D341Med (cell line): ENCODE results near the gene HS3ST5.
A peak's percentile ranks its signal among the peaks of the same experiment; 100 is the strongest.

Experiments
- DNase-seq: peaks from one replicate; pipeline ENCODE4 v3.0.0; 2012; ENCODE audit warnings: low spot score

Gene HS3ST5

GRCh38 chr6:114342826-114343781 lies at the start of gene HS3ST5:
Gene HS3ST5, minus strand, starts transcription at chr6:114343023. Its CDS starts 280,178 bp downstream, at chr6:114062845.
- peak; percentile 88 for DNase-seq

- DNase-seq: no peak
Observed at GRCh38 chr6:114390176-114390575, 47.4 kb upstream of the HS3ST5 start.

DNA sequence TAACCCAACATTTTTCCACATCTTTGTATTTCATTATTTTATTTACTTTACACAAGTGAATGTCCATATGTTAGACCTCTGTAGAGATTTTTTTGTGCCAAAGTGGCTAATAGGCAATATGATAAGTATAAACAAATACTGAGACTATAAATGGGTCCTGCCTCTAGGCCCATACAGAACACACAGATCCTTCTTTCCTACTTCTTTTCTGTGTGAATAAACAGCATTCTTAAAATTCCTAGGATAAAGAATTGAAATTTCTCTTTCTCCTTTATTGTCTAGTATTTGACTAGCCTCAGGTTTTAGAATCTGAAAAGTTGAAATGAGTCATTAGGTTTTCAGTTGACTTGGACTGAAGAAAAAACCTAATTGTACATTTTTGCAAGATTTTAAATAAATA lies 46.3 kb upstream of the HS3ST5 start:
- no peak for DNase-seq

- no peak for DNase-seq
Observed at GRCh38 chr6:114382406-114382805, 39.6 kb upstream of the HS3ST5 start.

DNA sequence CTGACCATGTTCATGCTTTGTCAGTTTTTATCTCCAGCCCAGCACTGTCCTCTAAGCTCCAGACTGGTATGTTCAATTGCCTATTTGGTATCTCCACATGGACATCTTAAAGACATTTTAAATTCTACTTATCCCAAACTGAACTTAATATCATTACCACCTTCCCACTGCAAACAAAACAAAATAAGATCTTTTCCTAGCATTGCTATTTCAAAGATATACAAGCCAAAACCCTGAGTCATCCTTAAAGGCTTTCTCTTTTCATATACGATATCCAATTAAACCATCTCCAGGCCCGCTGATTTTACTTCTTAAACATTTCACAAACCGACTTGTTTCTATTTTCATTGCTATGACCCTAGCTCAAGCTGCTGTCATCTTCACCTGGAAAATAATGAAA lies 35.1 kb upstream of the HS3ST5 start:
- DNase-seq: no peak

DNA sequence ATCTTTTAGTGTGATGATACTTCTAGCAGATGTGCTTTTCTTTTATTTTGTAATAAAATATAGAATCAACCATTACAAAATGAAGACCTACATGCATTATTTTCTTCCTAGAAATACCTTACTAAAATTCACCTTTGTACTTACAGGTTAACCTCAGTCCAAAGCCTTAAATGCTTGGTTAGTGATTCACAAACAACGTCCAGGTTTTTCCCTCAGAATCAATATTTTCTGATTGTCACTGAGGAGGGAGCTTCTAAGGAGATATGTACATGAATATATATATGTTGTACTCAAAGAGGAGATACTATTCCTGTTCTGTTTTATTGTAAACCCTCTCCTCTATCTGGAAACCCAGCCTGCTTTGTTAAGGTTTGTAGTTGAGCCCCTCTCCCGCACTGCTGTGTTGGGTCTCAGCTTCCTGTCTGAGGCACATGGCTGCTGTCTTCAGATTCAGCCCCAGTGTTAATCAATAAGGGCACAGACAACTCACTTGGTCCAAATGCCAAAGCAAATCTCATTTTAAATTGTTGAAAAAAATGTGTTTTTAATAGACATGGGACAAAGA lies 33.9 kb upstream of the HS3ST5 start:
- DNase-seq: no peak

- DNase-seq: no peak
Observed at GRCh38 chr6:114375541-114376192, 32.8 kb upstream of the HS3ST5 start.

- DNase-seq: no peak
Observed at GRCh38 chr6:114367315-114367961, 24.6 kb upstream of the HS3ST5 start.

GRCh38 chr6:114366899-114367298 lies 24.1 kb upstream of the HS3ST5 start:
- no peak for DNase-seq

DNA sequence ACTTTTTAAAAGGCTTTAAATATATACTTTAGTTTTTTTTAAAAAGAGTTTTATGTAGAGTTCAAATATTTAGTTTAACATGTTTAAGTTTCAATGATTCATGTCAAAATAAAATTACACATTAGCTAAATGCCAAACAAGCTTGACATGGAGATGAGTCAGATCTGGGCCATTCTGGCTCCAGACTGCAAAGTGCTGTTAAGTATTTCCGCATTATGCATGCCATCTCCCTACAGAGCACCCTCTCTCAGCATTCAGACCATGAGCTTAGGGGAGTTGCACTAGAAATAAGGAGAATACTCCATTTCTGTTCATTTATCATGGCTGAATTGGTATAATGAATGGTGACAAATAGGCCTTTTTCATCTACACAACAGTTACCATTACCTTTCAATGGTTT lies 21.5 kb upstream of the HS3ST5 start:
- no peak for DNase-seq

DNA sequence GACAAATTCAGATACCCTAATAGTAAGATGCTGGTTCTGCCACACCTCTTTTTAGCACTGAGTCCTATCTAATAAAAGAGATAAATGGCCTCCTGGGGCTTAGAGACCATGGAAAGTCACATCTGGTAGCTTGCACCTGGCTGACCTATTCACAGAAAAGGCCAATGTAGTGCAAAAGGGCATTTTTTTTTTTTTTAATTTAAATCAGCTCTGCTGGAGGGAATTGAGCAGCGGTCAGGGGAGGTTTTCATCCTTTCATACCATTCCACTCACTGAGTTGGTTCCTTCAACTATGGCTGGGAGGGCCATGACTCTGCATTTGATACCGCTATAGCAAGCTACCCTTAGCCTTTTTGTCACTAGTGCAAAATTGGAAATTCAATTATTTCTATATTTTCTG lies 20.1 kb upstream of the HS3ST5 start:
- DNase-seq: no peak

GRCh38 chr6:114362396-114362795 lies 19.6 kb upstream of the HS3ST5 start:
- DNase-seq: no peak

DNA sequence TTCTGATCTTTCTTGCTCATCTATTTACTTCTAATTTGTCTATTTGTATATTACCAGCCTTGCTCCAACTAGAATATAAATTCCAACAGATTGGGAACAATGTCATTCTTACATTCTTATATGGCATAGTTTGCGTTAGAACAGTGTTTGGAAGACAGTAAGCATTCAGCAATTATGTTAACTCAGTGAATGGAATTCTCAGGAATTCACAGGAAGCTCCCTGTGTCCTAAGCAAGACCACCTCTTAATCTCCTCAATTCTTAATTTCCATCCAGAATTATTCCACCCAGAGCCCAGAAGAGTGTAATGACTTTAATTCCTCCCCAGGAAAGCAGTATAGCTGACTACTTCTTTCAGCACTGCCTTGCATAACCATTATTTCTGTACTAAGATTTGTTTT lies 18.2 kb upstream of the HS3ST5 start:
- DNase-seq: no peak

DNA sequence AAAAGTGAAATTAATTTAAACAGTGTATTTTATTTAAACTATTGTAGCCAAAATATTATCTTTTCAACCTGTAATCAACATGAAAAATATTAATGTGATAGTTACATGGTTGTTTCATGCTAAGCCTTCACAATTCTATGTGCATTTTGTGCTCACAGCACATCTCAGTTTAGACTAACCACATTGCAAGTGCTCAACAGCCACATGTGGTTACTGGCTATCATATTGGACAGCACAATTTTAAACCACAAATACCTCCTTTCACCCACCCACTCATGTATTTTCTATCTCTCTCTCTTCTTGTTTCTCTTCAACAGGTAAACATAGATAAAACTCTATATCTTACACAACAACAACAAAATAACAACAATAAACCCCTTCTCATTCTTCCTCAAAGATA lies 12.5 kb upstream of the HS3ST5 start:
- no peak for DNase-seq

- DNase-seq: no peak
Observed at GRCh38 chr6:114354482-114354881, 11.7 kb upstream of the HS3ST5 start.

DNA sequence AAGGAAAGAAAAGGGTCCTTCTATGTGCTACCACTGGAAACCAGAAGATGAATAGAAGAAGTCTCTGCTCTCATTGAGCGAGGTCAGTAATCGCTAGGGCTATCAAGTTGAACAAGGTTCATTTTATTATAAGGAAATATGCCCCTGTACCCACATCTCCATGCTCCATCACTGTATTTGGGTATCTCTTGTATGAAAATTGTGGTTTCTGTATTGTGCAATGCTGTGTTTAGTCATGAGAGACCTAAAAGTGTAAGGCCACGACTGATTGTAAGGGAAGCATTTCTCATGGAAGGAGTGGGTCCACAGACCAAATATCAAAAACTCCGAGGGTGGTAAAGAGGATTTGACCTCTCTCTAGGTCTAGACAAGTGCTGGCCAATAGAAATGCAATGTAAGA lies 3.6 kb upstream of the HS3ST5 start:
- no peak for DNase-seq

DNA sequence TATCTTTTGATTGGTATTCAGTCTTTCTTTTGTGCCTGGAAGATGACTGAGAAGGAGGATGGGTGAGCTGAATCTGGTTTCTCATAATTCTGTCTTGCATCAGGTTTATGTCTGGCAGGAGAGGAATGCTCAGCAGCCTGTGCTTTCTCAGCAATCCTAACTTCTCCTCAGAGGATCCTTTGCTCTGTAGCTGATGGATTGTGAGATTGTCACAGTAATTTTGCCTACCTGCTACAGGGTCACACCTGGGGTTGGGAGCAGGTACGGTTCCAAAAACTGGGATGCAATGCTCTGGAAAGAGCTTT lies 2.1 kb upstream of the HS3ST5 start:
- DNase-seq: no peak

DNA sequence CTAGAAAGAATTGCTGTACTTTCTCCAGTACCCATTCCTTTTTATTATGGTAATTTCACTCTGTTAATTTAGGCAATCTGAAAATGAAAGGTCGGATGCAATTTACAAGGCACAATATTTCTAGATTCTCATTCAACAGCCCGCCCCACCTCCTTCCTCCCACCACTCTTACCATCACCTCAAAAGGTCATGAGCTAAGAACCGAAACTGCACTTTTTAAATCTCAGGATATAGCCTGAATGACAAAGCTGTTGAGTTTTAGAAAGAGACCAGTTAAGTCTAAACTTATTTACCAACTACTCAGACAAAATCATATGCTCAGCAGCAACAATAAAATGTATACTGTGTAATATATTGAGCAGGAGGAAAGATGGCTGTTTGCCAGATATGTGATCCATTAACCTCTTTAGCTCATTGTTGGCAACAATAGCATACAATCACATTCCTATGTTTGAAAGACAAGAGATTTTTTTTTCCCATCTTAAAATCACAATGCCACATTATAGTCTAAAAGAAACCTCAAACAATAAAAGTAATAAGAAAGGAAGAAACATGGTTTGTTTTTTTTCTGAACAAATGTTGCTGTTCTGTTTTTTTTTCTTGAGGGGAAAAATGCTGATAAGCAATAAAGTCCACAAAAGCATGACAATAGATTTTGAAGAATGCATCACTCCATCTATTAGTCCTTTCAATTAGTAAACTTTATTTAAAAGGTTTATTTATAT lies 1.6 kb upstream of the HS3ST5 start:
- no peak for DNase-seq

DNA sequence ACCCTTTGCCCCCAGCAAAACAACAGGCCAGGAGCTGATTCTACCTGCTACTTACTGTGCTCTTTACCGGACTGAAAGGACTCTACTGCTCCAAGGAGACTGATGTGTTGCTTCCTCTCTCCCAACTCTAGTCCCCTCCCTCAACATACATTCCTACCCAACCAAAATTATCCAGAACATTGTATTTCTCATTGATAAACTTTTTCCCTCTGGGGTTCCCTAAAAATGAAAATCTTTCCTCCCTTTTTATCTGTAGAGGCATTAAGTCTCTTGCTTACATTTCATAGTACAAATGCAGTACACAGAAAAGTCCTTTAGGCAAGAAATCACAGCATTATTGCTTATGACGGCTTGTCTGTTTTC lies 940 bp upstream of the HS3ST5 start:
- no peak for DNase-seq

GRCh38 chr6:114342086-114342825 lies 567 bp downstream of the HS3ST5 start:
- DNase-seq: peak; percentile 70

- DNase-seq: no peak
Observed at GRCh38 chr6:114339706-114340105, 3.1 kb downstream of the HS3ST5 start.
